ENCODE data around the gene XKR8. TPM values are rescaled to one million over a fixed set of nuclear protein-coding genes. Genes with fewer than 3 reads are reported as not detected.
"Not testable (repeated sequence)": the region's sequence is repeated elsewhere in the genome, so short reads cannot be mapped to it uniquely, and the experiment has no call there.

Gene XKR8
- total RNA-seq, 4 donors from 2014 or later = 4.3 to 9.6 (median 4.8) TPM

GRCh38 chr1:27980216-27980845 lies 20.6 kb downstream of the XKR8 start:
- DNase-seq (ENCODE audit: low spot score) (no peak), ATAC-seq (ENCODE audit: low FRiP score) (no peak)
- TF ChIP-seq CTCF (IDR thresholded peaks at IDR 0.05) = no peak

GRCh38 chr1:27981145-27981544 lies 21.4 kb downstream of the XKR8 start:
- no peak for TF ChIP-seq CTCF (IDR thresholded peaks at IDR 0.05)
- ATAC-seq (ENCODE audit: low FRiP score) (no peak), DNase-seq (ENCODE audit: low spot score) (no peak)

- DNase-seq (ENCODE audit: low spot score) (no peak), ATAC-seq (ENCODE audit: low FRiP score) (no peak)
- no peak for TF ChIP-seq CTCF (IDR thresholded peaks at IDR 0.05)
Measured at GRCh38 chr1:27990920-27991537, 31.3 kb downstream of the XKR8 start.

GRCh38 chr1:27992276-27992675 lies 32.5 kb downstream of the XKR8 start:
- ATAC-seq (ENCODE audit: low FRiP score) = no peak

GRCh38 chr1:27993241-27993640 lies 33.5 kb downstream of the XKR8 start:
- TF ChIP-seq CTCF (IDR thresholded peaks at IDR 0.05) = no peak
- ATAC-seq (ENCODE audit: low FRiP score) = no peak
- DNase-seq (ENCODE audit: low spot score) = no peak

More at GRCh38 chr1:27992276-27992675, 32.5 kb downstream of the XKR8 start:
- no peak for DNase-seq (ENCODE audit: low spot score)
- no peak for TF ChIP-seq CTCF (IDR thresholded peaks at IDR 0.05)

GRCh38 chr1:27994060-27994459 lies 34.3 kb downstream of the XKR8 start:
- no peak for ATAC-seq (ENCODE audit: low FRiP score)
- TF ChIP-seq CTCF (IDR thresholded peaks at IDR 0.05) = no peak
- no peak for DNase-seq (ENCODE audit: low spot score)

GRCh38 chr1:27994526-27994925 lies 34.8 kb downstream of the XKR8 start:
- not testable (repeated sequence) for ATAC-seq (ENCODE audit: low FRiP score); DNase-seq (ENCODE audit: low spot score)

Data from omental fat pad (tissue), 4 donors.